AG10803 (cell line): ENCODE data around the gene STAT1.

Experiments
- DNase-seq: peaks from one replicate; pipeline ENCODE4 v3.0.0; 2010; ENCODE audit warnings: low read depth
- H3K4me3 ChIP-seq: 2 replicates; pipeline ENCODE4 v1.5.1; 2011; ENCODE audit warnings: mild to moderate bottlenecking, low read length, control low read depth
- TF ChIP-seq, protein P1 (sequence below): conservative IDR thresholded peaks from 2 replicates; pipeline ENCODE4 v1.5.1; 2011; ENCODE audit warnings: mild to moderate bottlenecking, low read length, control low read depth, inconsistent platforms

STAT1 gene

DNA sequence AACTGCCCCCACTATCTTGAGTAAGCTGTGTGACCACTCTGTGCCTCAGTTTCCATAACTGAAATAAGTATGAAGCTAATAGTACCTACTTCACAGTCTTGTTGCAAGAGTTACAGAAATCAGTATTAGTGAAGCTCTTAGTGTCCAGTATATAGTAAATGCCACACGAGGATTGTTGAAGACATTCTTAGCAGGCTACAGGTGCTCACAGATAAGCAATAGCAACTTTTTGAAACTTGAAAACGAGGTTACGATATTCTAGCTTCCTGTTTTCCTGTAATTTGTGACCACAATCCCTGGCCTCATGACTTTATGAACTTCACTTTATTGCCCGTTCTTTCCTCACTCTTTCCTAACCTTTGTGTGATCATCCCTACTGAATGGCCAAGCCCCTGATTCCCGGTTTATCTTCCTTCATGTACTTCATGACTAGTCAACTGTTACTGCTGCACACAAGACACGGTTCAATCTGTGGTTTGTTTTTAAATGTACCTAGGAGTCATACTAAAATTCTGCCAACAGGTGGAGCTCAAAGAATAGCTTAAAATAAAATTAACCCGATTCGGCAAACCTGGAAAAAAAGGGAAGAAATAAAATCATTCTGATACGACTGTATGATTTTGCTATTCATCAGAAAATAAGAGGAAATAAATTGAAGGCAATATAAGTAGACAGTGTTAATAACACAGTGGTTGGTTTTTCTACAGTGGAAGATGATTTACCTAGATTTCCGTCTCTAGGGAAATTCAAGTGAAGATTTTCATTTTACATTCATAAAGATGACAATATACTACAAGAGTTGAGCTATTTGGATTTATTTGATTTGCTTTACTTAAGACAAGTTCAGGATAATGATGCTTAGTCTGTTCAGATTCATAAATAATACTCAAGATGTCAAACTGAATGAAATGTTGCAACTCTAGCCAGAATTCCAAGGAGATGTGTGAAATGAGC, 38.1 kb upstream of the STAT1 start:
- TF ChIP-seq, protein P1, sequence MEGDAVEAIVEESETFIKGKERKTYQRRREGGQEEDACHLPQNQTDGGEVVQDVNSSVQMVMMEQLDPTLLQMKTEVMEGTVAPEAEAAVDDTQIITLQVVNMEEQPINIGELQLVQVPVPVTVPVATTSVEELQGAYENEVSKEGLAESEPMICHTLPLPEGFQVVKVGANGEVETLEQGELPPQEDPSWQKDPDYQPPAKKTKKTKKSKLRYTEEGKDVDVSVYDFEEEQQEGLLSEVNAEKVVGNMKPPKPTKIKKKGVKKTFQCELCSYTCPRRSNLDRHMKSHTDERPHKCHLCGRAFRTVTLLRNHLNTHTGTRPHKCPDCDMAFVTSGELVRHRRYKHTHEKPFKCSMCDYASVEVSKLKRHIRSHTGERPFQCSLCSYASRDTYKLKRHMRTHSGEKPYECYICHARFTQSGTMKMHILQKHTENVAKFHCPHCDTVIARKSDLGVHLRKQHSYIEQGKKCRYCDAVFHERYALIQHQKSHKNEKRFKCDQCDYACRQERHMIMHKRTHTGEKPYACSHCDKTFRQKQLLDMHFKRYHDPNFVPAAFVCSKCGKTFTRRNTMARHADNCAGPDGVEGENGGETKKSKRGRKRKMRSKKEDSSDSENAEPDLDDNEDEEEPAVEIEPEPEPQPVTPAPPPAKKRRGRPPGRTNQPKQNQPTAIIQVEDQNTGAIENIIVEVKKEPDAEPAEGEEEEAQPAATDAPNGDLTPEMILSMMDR: peak; percentile 67
- peak; percentile 76 for DNase-seq
- no peak overlapping the region for H3K4me3 ChIP-seq

DNA sequence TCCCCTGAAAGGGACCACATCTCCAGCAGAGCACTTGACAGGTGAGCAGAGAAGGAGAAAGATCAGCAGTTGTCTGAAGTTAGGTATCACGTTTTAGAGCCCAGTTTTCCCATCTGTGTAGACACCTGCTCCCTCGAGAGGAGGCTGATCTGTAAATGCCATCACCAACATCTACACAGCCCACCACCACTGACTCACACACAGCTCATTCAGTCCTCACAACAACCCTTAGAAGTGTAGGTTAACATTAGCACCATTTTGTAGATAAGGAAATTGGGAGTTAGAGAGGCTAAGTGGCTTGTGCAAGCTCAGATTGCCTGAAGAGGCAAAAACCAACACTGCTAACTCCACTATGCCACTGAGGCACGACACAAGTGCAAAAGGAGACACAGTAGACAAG, 37.2 kb upstream of the STAT1 start:
- TF ChIP-seq, protein P1: no peak
- no peak overlapping the region for H3K4me3 ChIP-seq
- DNase-seq: no peak

GRCh38 chr2:191050640-191050987, 36.6 kb upstream of the STAT1 start:
- TF ChIP-seq, protein P1: no peak
- no peak overlapping the region for H3K4me3 ChIP-seq
- DNase-seq: peak; percentile 97

GRCh38 chr2:191049728-191050639, 36.0 kb upstream of the STAT1 start:
- DNase-seq: peak; percentile 98
- TF ChIP-seq, protein P1: no peak
- H3K4me3 ChIP-seq: no peak overlapping the region

DNA sequence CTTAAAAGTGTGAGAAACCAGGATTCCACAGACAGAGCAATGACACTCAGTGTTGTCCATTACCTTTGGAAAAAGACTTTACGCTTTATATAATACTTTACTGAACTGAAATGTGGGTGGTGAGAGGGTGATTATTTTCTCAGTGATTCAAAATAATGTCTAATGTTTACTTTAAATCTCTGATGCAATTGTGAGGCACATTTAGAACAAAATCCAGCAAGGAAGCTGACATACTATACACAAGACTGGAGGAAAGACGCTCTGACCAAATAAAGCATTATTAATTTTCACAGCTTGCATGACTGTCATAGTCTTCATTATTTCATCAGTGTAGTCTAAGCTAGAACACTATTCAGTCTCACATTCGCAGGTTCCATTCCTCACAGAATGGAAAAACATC, 34.1 kb upstream of the STAT1 start:
- peak; percentile 36 for DNase-seq
- H3K4me3 ChIP-seq: no peak overlapping the region
- TF ChIP-seq, protein P1: no peak

- TF ChIP-seq, protein P1: no peak
- no peak overlapping the region for H3K4me3 ChIP-seq
- DNase-seq: peak; percentile 60
These were observed 31.2 kb upstream of the STAT1 start for GRCh38 chr2:191045141-191045540.
